Prostate gland (tissue), 2 donors: ENCODE measurements around the gene DENND1C. TPM values are rescaled to one million over a fixed set of nuclear protein-coding genes. Genes with fewer than 3 reads are reported as not detected.

ENCODE experiments used
- DNase-seq: peaks from one replicate; pipeline ENCODE4 v3.0.0-alpha.2; 2019; ENCODE audit warnings: low spot score
- H3K27ac ChIP-seq, 2 donors: fragments of 200-600 bp; sonication (generic); 2 replicates each; pipeline ENCODE4 v1.5.1; 2017 to 2019
- H3K27me3 ChIP-seq: fragments of 200-600 bp; sonication (generic); replicated peaks from 2 replicates; pipeline ENCODE4 v1.5.1; 2019; ENCODE audit not compliant: insufficient read depth
- H3K36me3 ChIP-seq, 2 donors: fragments of 200-600 bp; sonication (generic); 1 replicate in 1 of 2; 2 replicates in 1 of 2; pipeline versions ENCODE4 v1.5.1 to v1.8.1; 2017 to 2019
- H3K4me1 ChIP-seq: fragments of 200-600 bp; sonication (generic); replicated peaks from 2 replicates; pipeline ENCODE4 v1.5.1; 2019
- H3K4me3 ChIP-seq, 2 donors: fragments of 200-600 bp; sonication (generic); 2 replicates each; pipeline ENCODE4 v1.5.1; 2017 to 2019
- H3K9me3 ChIP-seq: fragments of 200-600 bp; sonication (generic); 2 replicates; pipeline ENCODE4 v1.5.1; 2017
- CTCF ChIP-seq, 4 experiments: fragments of 200-600 bp in 2 of 4; fragments of 450-650 bp in 2 of 4; sonication (generic) in 2 of 4; IDR thresholded peaks; 1 replicate in 3 of 4; 2 replicates in 1 of 4; pipeline ENCODE4 v1.5.1; 2016 to 2019; ENCODE audit warnings: antibody characterized with exemption in 4 of 4, mild to moderate bottlenecking in 2 of 4, moderate library complexity in 2 of 4
- POLR2A ChIP-seq: fragments of 450-650 bp; IDR thresholded peaks from one replicate; pipeline ENCODE4 v1.6.1; 2016; ENCODE audit warnings: antibody characterized with exemption, mild to moderate bottlenecking
- POLR2AphosphoS5 ChIP-seq: sonication (generic); formaldehyde crosslinking; IDR thresholded peaks from one replicate; pipeline ENCODE4 v1.6.1; 2017; ENCODE audit warnings: antibody characterized with exemption
- WGBS: methylation state at CpG from one replicate; pipeline ENCODE4 v1.1.5; 2018; 5-methylcytosine and 5-hydroxymethylcytosine counted together
- intact Hi-C: fragments of 100-400 bp; cut with DNase I; formaldehyde crosslinking; loops from one replicate; pipeline ENCODE4 v1.14.2; 2022
- total RNA-seq, 2 donors: library from RNA; depleted of rRNA; stranded (reverse); fragments of >200 nt; gene quantifications; one replicate each; pipeline ENCODE4 v1.1.0, GENCODE V29; 2016

Gene DENND1C
- total RNA-seq, 2 donors from 2014 or later: 0.91 to 1.4 TPM

GRCh38 chr19:6482343-6482686 lies 728 bp upstream of the DENND1C start:
- DNase-seq: no peak
- TF ChIP-seq POLR2A (no peak), POLR2AphosphoS5 (no peak), CTCF (IDR thresholded peaks at IDR 0.05) (no peak)
- H3K9me3 ChIP-seq: no peaks in the 10 kb centered on the region
- H3K4me1 ChIP-seq: no peaks in the 10 kb centered on the region
- WGBS: 93% methylated on average over 8 of the region's 8 CpGs
- H3K4me3 ChIP-seq: no peak overlapping the region
- H3K27ac ChIP-seq: no peak overlapping the region
- intact Hi-C loops: no loop called here
- no peaks in the 10 kb centered on the region for H3K36me3 ChIP-seq
- no peaks in the 10 kb centered on the region for H3K27me3 ChIP-seq

- H3K27me3 ChIP-seq: peaks cover 8% of the 10 kb centered on the region
- no peaks in the 10 kb centered on the region for H3K4me1 ChIP-seq
- no peaks in the 10 kb centered on the region for H3K9me3 ChIP-seq
- no peak overlapping the region for H3K4me3 ChIP-seq
- WGBS: 86% methylated on average over 10 of the region's 10 CpGs
- H3K27ac ChIP-seq: no peak overlapping the region
- intact Hi-C loops: no loop called here
- no peak for TF ChIP-seq POLR2A
- no peak for TF ChIP-seq CTCF (IDR thresholded peaks at IDR 0.05)
- no peak for TF ChIP-seq POLR2AphosphoS5
- H3K36me3 ChIP-seq: no peaks in the 10 kb centered on the region
- no peak for DNase-seq
Measured at GRCh38 chr19:6480848-6481415, 655 bp downstream of the DENND1C start.

- DNase-seq: no peak
- Histone ChIP-seq H3K36me3 (no peaks in the 10 kb centered on the region), H3K27me3 (peaks cover 14% of the 10 kb centered on the region), H3K4me1 (no peaks in the 10 kb centered on the region), H3K9me3 (no peaks in the 10 kb centered on the region), H3K27ac (no peak overlapping the region), H3K4me3 (no peak overlapping the region)
- 64% methylated on average over 7 of the region's 7 CpGs for WGBS
- intact Hi-C loops: no loop called here
- TF ChIP-seq CTCF (IDR thresholded peaks at IDR 0.05) (no peak), POLR2AphosphoS5 (no peak), POLR2A (no peak)
Measured at GRCh38 chr19:6479836-6480398, 1.7 kb downstream of the DENND1C start.

- WGBS: 86% methylated on average over 13 of the region's 13 CpGs
- Histone ChIP-seq H3K4me1 (no peaks in the 10 kb centered on the region), H3K36me3 (no peaks in the 10 kb centered on the region), H3K4me3 (no peak overlapping the region), H3K27ac (no peak overlapping the region), H3K27me3 (peaks cover 14% of the 10 kb centered on the region), H3K9me3 (no peaks in the 10 kb centered on the region)
- no peak for DNase-seq
- no peak for TF ChIP-seq POLR2AphosphoS5
- TF ChIP-seq CTCF (IDR thresholded peaks at IDR 0.05): no peak
- no peak for TF ChIP-seq POLR2A
- intact Hi-C loops: no loop called here
Measured at GRCh38 chr19:6478815-6479214, 2.8 kb downstream of the DENND1C start.

- no peaks in the 10 kb centered on the region for H3K9me3 ChIP-seq
- no peak for DNase-seq
- intact Hi-C loops: no loop called here
- no peaks in the 10 kb centered on the region for H3K4me1 ChIP-seq
- no peak overlapping the region for H3K4me3 ChIP-seq
- no peak for TF ChIP-seq POLR2AphosphoS5
- TF ChIP-seq POLR2A: no peak
- no peak for TF ChIP-seq CTCF (IDR thresholded peaks at IDR 0.05)
- no peak overlapping the region for H3K27ac ChIP-seq
- WGBS: 22% methylated on average over 23 of the region's 29 CpGs
- H3K27me3 ChIP-seq: peaks cover 14% of the 10 kb centered on the region
- H3K36me3 ChIP-seq: no peaks in the 10 kb centered on the region
Measured at GRCh38 chr19:6476896-6477431, 4.6 kb downstream of the DENND1C start.
